ENCODE measurements around the gene ANKRD44.

- TF ChIP-seq YY1 (IDR thresholded peaks at IDR 0.05; ENCODE audit: insufficient read depth, insufficient read length) (no peak), SUZ12 (IDR thresholded peaks at IDR 0.05; ENCODE audit: extremely low read depth, insufficient read depth, insufficient read length) (no peak)
Measured at GRCh38 chr2:197266477-197266876, 44.1 kb downstream of the ANKRD44 start.
